Sigmoid colon (tissue), 4 donors: ENCODE data around the gene MED26.

Experiments
- EP300 ChIP-seq, 4 donors: sonication (generic); formaldehyde crosslinking; IDR thresholded peaks; one replicate each; pipeline ENCODE4 v1.6.1; 2017; ENCODE audit warnings: antibody characterized with exemption in 4 of 4
- POLR2A ChIP-seq, 2 donors: fragments of 450-650 bp; IDR thresholded peaks; one replicate each; pipeline ENCODE4 v1.6.1; 2016; ENCODE audit warnings: antibody characterized with exemption in 2 of 2, mild to moderate bottlenecking in 2 of 2, moderate library complexity in 2 of 2
- POLR2AphosphoS5 ChIP-seq, 4 donors: sonication (generic); formaldehyde crosslinking; IDR thresholded peaks; one replicate each; pipeline ENCODE4 v1.6.1; 2017; ENCODE audit warnings: antibody characterized with exemption in 4 of 4
- TF ChIP-seq, protein P1 (sequence below), 4 experiments: fragments of 450-650 bp in 3 of 4; fragments of 200-600 bp in 1 of 4; IDR thresholded peaks; one replicate each; pipeline ENCODE4 v1.5.1; 2016 to 2019; ENCODE audit warnings: antibody characterized with exemption in 4 of 4, mild to moderate bottlenecking in 3 of 4, moderate library complexity in 2 of 4

DNA sequence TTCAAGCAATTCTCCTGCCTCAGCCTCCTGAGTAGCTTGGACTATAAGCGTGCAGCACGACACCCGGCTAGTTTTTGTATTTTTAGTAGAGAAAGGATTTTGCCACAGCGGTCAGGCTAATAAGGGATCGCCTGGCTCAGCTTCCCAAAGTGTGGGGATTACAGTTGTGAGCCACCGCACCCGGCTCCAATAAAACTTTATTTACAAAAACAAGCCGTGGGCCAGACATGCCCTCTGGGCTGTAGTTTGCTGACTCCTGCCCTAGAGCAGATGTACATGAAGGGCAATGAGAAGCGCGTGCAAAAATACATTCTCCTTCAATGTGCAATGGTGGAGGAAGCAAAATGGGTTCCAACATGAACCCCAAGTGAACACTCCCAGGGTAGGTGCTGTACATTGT is 13.7 kb upstream of the MED26 start:
- TF ChIP-seq POLR2A (IDR thresholded peaks at IDR 0.05) (no peak), POLR2AphosphoS5 (IDR thresholded peaks at IDR 0.05) (no peak), EP300 (IDR thresholded peaks at IDR 0.05) (no peak)
- TF ChIP-seq, protein P1, sequence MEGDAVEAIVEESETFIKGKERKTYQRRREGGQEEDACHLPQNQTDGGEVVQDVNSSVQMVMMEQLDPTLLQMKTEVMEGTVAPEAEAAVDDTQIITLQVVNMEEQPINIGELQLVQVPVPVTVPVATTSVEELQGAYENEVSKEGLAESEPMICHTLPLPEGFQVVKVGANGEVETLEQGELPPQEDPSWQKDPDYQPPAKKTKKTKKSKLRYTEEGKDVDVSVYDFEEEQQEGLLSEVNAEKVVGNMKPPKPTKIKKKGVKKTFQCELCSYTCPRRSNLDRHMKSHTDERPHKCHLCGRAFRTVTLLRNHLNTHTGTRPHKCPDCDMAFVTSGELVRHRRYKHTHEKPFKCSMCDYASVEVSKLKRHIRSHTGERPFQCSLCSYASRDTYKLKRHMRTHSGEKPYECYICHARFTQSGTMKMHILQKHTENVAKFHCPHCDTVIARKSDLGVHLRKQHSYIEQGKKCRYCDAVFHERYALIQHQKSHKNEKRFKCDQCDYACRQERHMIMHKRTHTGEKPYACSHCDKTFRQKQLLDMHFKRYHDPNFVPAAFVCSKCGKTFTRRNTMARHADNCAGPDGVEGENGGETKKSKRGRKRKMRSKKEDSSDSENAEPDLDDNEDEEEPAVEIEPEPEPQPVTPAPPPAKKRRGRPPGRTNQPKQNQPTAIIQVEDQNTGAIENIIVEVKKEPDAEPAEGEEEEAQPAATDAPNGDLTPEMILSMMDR (IDR thresholded peaks at IDR 0.05): no peak
